Stomach (tissue), 9 donors: ENCODE measurements around the gene RAI14. TPM values are rescaled to one million over a fixed set of nuclear protein-coding genes. Genes with fewer than 3 reads are reported as not detected.

Experiments used
- DNase-seq, 2 donors: peaks; one replicate each; pipeline versions ENCODE4 v3.0.0 to v3.0.0-alpha.2; 2013 to 2019
- H3K27ac ChIP-seq, 5 donors: fragments of 200-600 bp in 4 of 5; sonication (generic) in 4 of 5; one replicate each; pipeline ENCODE4 v1.5.1; 2013 to 2019; ENCODE audit warnings: mild to moderate bottlenecking in 1 of 5, moderate library complexity in 1 of 5
- H3K27me3 ChIP-seq, 3 donors: fragments of 200-600 bp; sonication (generic); one replicate each; pipeline ENCODE4 v1.5.1; 2017 to 2019; ENCODE audit warnings: mixed run types in 1 of 3
- H3K36me3 ChIP-seq, 4 donors: fragments of 200-600 bp; sonication (generic); 1 replicate in 3 of 4; 2 replicates in 1 of 4; pipeline ENCODE4 v1.5.1; 2016 to 2019
- H3K4me1 ChIP-seq, 4 donors: fragments of 200-600 bp; sonication (generic); one replicate each; pipeline ENCODE4 v1.5.1; 2016 to 2019
- H3K4me3 ChIP-seq, 4 donors: fragments of 200-600 bp; sonication (generic) in 3 of 4; one replicate each; pipeline ENCODE4 v1.5.1; 2016 to 2019; ENCODE audit warnings: mild to moderate bottlenecking in 1 of 4
- H3K9me3 ChIP-seq, 4 donors: fragments of 200-600 bp; sonication (generic); one replicate each; pipeline ENCODE4 v1.5.1; 2016 to 2019
- EP300 ChIP-seq: sonication (generic); formaldehyde crosslinking; IDR thresholded peaks from one replicate; pipeline ENCODE4 v1.6.1; 2017; ENCODE audit warnings: antibody characterized with exemption
- POLR2A ChIP-seq, 4 donors: fragments of 450-650 bp; IDR thresholded peaks; one replicate each; pipeline ENCODE4 v1.6.1; 2016; ENCODE audit warnings: antibody characterized with exemption in 4 of 4, control low read depth in 2 of 4, mild to moderate bottlenecking in 1 of 4, moderate library complexity in 1 of 4
- POLR2AphosphoS5 ChIP-seq, 3 donors: sonication (generic); formaldehyde crosslinking; IDR thresholded peaks; one replicate each; pipeline ENCODE4 v1.6.1; 2016; ENCODE audit warnings: antibody characterized with exemption in 3 of 3
- WGBS, 5 donors: extraction: QIAGEN DNeasy Blood & Tissue Kit in 3 of 5; methylation state at CpG; one replicate each; pipeline versions ENCODE4 v1.1.5 to v1.1.7; 2013 to 2018; 5-methylcytosine and 5-hydroxymethylcytosine counted together
- intact Hi-C: fragments of 100-400 bp; cut with DNase I; formaldehyde crosslinking; loops from one replicate; pipeline ENCODE4 v1.15.1; 2023; ENCODE audit warnings: low total_unique reads
- polyA plus RNA-seq, 3 donors: library from polyadenylated mRNA; stranded (reverse); fragments of 200-250 nt; gene quantifications; one replicate each; pipeline ENCODE4 v1.2.3, GENCODE V29; 2013
- total RNA-seq, 5 donors: library from RNA; depleted of rRNA; stranded (reverse); fragments of >200 nt; gene quantifications; one replicate each; pipeline versions ENCODE4 v1.1.0 to v1.2.3, GENCODE V29; 2014 to 2016
- TF ChIP-seq, protein P1 (sequence below), 7 experiments: fragments of 450-650 bp in 4 of 7; fragments of 200-600 bp in 3 of 7; sonication (generic) in 3 of 7; IDR thresholded peaks; one replicate each; pipeline ENCODE4 v1.5.1; 2016 to 2019; ENCODE audit warnings: antibody characterized with exemption in 7 of 7, control low read depth in 2 of 7, mild to moderate bottlenecking in 1 of 7
- donor health status: healthy with polysubstance abuse.
- donor health status: Bipolar disorder and iron deficiency.
- donor health status: healthy.

The RAI14 gene
- total and polyA plus RNA-seq, 8 donors = 5.1 to 62.4 (median 24.1) TPM

DNA sequence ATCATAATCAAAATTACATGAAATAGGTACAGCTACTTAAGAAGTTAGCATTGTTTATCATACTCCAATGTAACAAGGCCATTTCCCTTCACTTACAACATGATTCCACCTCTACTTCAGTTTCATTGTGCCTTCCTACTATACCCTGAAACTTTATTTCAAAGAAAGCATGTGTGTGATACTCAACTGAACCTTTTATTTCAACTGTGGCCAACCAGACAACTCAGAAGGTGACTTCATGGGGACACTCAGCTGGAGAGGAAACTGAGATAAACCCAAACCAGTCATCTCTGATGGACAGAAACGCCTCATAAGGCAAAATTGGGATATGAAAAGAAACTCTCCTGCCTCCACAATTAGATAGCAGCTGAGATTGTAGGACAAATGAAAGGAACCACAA lies 177.0 kb downstream of the RAI14 start:
- intact Hi-C loops = loop anchor here (10.0 kb wide), 1 partner anchor 338 kb away; no protein-coding TSS in a partner anchor
- TF ChIP-seq POLR2AphosphoS5 (IDR thresholded peaks at IDR 0.05) = no peak
- no peak for TF ChIP-seq EP300
- TF ChIP-seq POLR2A (IDR thresholded peaks at IDR 0.05) = no peak
- TF ChIP-seq, protein P1, sequence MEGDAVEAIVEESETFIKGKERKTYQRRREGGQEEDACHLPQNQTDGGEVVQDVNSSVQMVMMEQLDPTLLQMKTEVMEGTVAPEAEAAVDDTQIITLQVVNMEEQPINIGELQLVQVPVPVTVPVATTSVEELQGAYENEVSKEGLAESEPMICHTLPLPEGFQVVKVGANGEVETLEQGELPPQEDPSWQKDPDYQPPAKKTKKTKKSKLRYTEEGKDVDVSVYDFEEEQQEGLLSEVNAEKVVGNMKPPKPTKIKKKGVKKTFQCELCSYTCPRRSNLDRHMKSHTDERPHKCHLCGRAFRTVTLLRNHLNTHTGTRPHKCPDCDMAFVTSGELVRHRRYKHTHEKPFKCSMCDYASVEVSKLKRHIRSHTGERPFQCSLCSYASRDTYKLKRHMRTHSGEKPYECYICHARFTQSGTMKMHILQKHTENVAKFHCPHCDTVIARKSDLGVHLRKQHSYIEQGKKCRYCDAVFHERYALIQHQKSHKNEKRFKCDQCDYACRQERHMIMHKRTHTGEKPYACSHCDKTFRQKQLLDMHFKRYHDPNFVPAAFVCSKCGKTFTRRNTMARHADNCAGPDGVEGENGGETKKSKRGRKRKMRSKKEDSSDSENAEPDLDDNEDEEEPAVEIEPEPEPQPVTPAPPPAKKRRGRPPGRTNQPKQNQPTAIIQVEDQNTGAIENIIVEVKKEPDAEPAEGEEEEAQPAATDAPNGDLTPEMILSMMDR (IDR thresholded peaks at IDR 0.05) = no peak
- no peak for DNase-seq

DNA sequence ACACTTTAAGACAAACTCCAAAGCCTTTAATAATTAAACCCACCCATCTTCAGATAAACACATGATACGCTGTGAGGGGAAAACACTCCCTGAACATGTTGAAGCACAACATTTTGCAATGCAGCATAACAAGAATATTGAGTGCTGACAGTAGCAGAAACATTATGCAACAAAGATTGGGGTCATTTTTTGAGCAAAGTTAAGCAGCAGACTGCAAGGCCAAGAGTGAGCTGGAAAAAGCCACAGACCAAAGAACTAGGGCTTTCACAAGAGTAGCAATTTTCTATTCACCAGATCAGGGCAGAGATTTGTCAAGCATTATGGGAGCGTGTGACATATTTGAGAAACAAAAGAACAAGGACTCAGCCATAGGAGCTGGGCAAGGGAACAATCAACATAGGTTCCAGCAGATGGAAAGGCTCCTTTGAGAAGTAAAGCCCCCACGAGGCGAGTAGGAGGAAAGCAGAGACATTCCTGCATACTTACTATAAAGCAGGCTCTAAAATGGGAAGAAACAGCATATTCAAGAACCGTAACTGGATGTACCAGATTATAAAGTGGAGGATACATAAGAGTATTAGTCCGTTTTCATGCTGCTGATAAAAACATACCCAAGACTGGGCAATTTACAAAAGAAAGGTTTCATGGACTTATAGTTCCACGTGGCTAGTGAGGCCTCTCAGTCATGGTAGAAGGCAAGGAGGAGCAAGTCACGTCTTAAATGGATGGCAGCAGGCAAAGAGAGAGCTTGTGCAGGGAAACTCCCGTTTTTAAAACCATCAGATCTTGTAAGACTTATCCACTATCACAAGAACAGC lies 178.1 kb downstream of the RAI14 start:
- Histone ChIP-seq H3K27ac (peak overlapping the region in 1 of 5 donors; percentile 55), H3K36me3 (peaks cover 7 to 26% (median 20%) of the 10 kb centered on the region in 4 donors), H3K4me1 (peaks cover 0 to 7% (median 3%) of the 10 kb centered on the region in 4 donors), H3K4me3 (no peak overlapping the region), H3K27me3 (no peaks in the 10 kb centered on the region), H3K9me3 (no peaks in the 10 kb centered on the region)
- TF ChIP-seq EP300 = no peak
- 74 to 83% (median 80%) methylated on average over 9 of the region's 9 CpGs for WGBS, 5 donors
- intact Hi-C loops = loop anchor here (10.0 kb wide), 1 partner anchor 339 kb away; no protein-coding TSS in a partner anchor
- no peak for DNase-seq

More for the DNA sequence above, 177.0 kb downstream of the RAI14 start:
- peaks cover 7 to 29% (median 27%) of the 10 kb centered on the region in 4 donors for H3K36me3 ChIP-seq
- no peak overlapping the region for H3K27ac ChIP-seq
- H3K4me1 ChIP-seq = peaks cover 0 to 1% (median 0%) of the 10 kb centered on the region in 4 donors
- no peaks in the 10 kb centered on the region for H3K9me3 ChIP-seq
- no peak overlapping the region for H3K4me3 ChIP-seq
- no peaks in the 10 kb centered on the region for H3K27me3 ChIP-seq
- WGBS, 5 donors = 79 to 90% (median 86%) methylated on average over 1 of the region's 1 CpG

DNA sequence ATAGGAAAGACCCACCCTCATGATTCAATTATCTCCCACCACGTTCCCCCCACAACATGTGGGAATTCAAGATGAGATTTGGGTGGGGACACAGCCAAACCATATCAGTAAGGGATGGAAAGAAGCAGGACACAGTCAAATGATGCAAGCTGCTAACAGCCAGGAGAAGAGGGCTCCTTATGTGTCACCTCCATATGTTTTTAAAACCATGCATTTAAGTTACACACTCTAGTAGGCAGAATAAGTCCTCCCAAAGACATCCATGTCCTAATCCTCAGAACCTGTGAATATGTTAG lies 178.6 kb downstream of the RAI14 start:
- no peak for DNase-seq
- H3K9me3 ChIP-seq = no peaks in the 10 kb centered on the region
- TF ChIP-seq POLR2AphosphoS5 (IDR thresholded peaks at IDR 0.05) (no peak), EP300 (no peak), POLR2A (IDR thresholded peaks at IDR 0.05) (no peak)
- TF ChIP-seq, protein P1 (IDR thresholded peaks at IDR 0.05) = no peak
- peaks cover 7 to 20% (median 14%) of the 10 kb centered on the region in 4 donors for H3K36me3 ChIP-seq
- 68 to 83% (median 72%) methylated on average over 1 of the region's 1 CpG for WGBS, 5 donors
- peaks cover 0 to 12% (median 8%) of the 10 kb centered on the region in 4 donors for H3K4me1 ChIP-seq
- H3K4me3 ChIP-seq = no peak overlapping the region
- intact Hi-C loops = loop anchor here (10.0 kb wide), 1 partner anchor 340 kb away; no protein-coding TSS in a partner anchor
- H3K27me3 ChIP-seq = no peaks in the 10 kb centered on the region
- H3K27ac ChIP-seq = no peak overlapping the region

DNA sequence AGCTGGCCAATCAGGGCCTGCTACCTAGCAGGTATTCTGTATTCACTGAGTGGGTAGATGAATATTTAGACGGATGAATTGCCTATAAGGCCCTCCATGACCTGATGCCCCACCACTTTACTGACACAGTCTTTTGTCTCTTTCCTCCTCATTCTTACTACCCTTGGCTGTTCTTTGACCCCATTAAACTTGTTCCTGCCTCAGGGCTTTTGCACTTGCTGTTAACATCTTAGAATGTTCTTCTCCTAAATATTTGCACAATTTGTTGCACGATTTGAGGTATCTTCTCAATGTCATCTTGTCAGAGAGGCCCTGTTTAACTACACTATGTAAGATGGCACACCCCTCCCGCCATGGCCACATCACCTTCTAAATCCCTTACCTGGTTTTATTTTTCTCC lies 179.5 kb downstream of the RAI14 start:
- Histone ChIP-seq H3K36me3 (peaks cover 0 to 11% (median 5%) of the 10 kb centered on the region in 4 donors), H3K27me3 (no peaks in the 10 kb centered on the region), H3K9me3 (no peaks in the 10 kb centered on the region), H3K4me3 (no peak overlapping the region), H3K4me1 (peaks cover 0 to 13% (median 9%) of the 10 kb centered on the region in 4 donors), H3K27ac (no peak overlapping the region)
- 83 to 92% (median 89%) methylated on average over 3 of the region's 3 CpGs for WGBS, 5 donors
- DNase-seq = no peak
- intact Hi-C loops = loop anchor here (10.0 kb wide), 1 partner anchor 341 kb away; no protein-coding TSS in a partner anchor
- TF ChIP-seq, protein P1 (IDR thresholded peaks at IDR 0.05) = no peak
- TF ChIP-seq EP300 (no peak), POLR2AphosphoS5 (IDR thresholded peaks at IDR 0.05) (no peak), POLR2A (IDR thresholded peaks at IDR 0.05) (no peak)
